ENCODE data around the gene TMED6.

GRCh38 chr16:69363281-69363717, 11.7 kb upstream of the TMED6 start:
- no peak for TF ChIP-seq CTCF (IDR thresholded peaks at IDR 0.05)
- TF ChIP-seq POLR2A (IDR thresholded peaks at IDR 0.05; ENCODE audit: low read depth): no peak
- no peak for TF ChIP-seq EP300 (IDR thresholded peaks at IDR 0.05)
- TF ChIP-seq POLR2AphosphoS5 (IDR thresholded peaks at IDR 0.05): no peak
